ENCODE data around the gene PLXNA4. TPM values are rescaled to one million over a fixed set of nuclear protein-coding genes. Genes with fewer than 3 reads are reported as not detected.

PLXNA4 gene
- total and polyA plus RNA-seq, 10 donors: 0.15 to 14.7 (median 8.7) TPM

- Histone ChIP-seq H3K9me3 (no peaks in the 10 kb centered on the region), H3K27me3 (replicated peaks in 1 of 7) (no peaks in the 10 kb centered on the region), H3K27ac (peak overlapping the region in 1 of 8 donors; percentile 63), H3K36me3 (no peaks in the 10 kb centered on the region), H3K4me1 (peaks cover 0 to 4% (median 0%) of the 10 kb centered on the region in 6 donors), H3K4me3 (no peak overlapping the region)
- no peak for DNase-seq
- TF ChIP-seq, protein P1, sequence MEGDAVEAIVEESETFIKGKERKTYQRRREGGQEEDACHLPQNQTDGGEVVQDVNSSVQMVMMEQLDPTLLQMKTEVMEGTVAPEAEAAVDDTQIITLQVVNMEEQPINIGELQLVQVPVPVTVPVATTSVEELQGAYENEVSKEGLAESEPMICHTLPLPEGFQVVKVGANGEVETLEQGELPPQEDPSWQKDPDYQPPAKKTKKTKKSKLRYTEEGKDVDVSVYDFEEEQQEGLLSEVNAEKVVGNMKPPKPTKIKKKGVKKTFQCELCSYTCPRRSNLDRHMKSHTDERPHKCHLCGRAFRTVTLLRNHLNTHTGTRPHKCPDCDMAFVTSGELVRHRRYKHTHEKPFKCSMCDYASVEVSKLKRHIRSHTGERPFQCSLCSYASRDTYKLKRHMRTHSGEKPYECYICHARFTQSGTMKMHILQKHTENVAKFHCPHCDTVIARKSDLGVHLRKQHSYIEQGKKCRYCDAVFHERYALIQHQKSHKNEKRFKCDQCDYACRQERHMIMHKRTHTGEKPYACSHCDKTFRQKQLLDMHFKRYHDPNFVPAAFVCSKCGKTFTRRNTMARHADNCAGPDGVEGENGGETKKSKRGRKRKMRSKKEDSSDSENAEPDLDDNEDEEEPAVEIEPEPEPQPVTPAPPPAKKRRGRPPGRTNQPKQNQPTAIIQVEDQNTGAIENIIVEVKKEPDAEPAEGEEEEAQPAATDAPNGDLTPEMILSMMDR (IDR thresholded peaks at IDR 0.05 in 8 of 11, conservative IDR thresholded peaks at IDR 0.05 in 3 of 11): no peak
- TF ChIP-seq POLR2AphosphoS5 (IDR thresholded peaks at IDR 0.05): no peak
- TF ChIP-seq POLR2A (IDR thresholded peaks at IDR 0.05): no peak
- intact Hi-C loops (cut with DNase I; ENCODE audit: low total_unique reads): no loop called here
- 80 to 94% (median 87%) methylated on average over 5 of the region's 5 CpGs for WGBS, 5 donors
Observed at GRCh38 chr7:132239422-132239994, 336.8 kb downstream of the PLXNA4 start.

DNA sequence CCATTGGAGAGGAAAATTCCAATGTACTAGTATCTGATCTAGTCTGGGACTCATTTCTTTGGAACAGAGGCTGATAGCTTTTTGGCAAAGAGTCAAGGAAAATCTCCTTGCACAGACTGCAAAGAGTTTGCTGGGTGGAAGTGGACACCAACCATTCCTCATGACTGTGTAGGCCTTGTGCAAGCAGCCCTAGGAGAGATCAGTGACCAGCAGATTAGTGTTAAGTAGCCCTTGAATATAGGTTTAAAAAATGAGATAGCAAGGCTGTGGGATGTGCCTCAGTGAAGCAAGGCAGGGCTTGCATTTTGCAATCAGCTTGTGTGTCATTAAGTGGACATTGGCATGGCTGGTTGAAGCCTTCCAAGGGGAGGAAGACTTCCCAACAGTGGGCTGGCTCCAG lies 341.6 kb downstream of the PLXNA4 start:
- DNase-seq: peak; percentile 6
- Histone ChIP-seq H3K27ac (no peak overlapping the region), H3K27me3 (replicated peaks in 1 of 7) (no peaks in the 10 kb centered on the region), H3K4me1 (no peaks in the 10 kb centered on the region), H3K4me3 (no peak overlapping the region), H3K9me3 (no peaks in the 10 kb centered on the region), H3K36me3 (no peaks in the 10 kb centered on the region)
- no peak for TF ChIP-seq POLR2AphosphoS5 (IDR thresholded peaks at IDR 0.05)
- TF ChIP-seq, protein P1 (IDR thresholded peaks at IDR 0.05 in 8 of 11, conservative IDR thresholded peaks at IDR 0.05 in 3 of 11): no peak
- intact Hi-C loops (cut with DNase I; ENCODE audit: low total_unique reads): no loop called here

- Histone ChIP-seq H3K27ac (no peak overlapping the region), H3K27me3 (replicated peaks in 1 of 7) (no peaks in the 10 kb centered on the region), H3K9me3 (no peaks in the 10 kb centered on the region), H3K36me3 (peaks cover 0 to under 1% (median 0%) of the 10 kb centered on the region in 6 donors), H3K4me3 (no peak overlapping the region), H3K4me1 (no peaks in the 10 kb centered on the region)
- TF ChIP-seq POLR2A (IDR thresholded peaks at IDR 0.05) (no peak), POLR2AphosphoS5 (IDR thresholded peaks at IDR 0.05) (no peak)
- TF ChIP-seq, protein P1 (IDR thresholded peaks at IDR 0.05 in 8 of 11, conservative IDR thresholded peaks at IDR 0.05 in 3 of 11): no peak
- intact Hi-C loops (cut with DNase I; ENCODE audit: low total_unique reads): no loop called here
- DNase-seq: no peak
- WGBS, 5 donors: 68 to 83% (median 70%) methylated on average over 3 of the region's 3 CpGs
Observed at GRCh38 chr7:132232406-132232805, 343.9 kb downstream of the PLXNA4 start.

GRCh38 chr7:132230462-132230861 lies 345.8 kb downstream of the PLXNA4 start:
- Histone ChIP-seq H3K27ac (no peak overlapping the region), H3K36me3 (peaks cover 0 to 11% (median 0%) of the 10 kb centered on the region in 6 donors), H3K4me1 (no peaks in the 10 kb centered on the region), H3K27me3 (replicated peaks in 1 of 7) (no peaks in the 10 kb centered on the region), H3K9me3 (no peaks in the 10 kb centered on the region), H3K4me3 (no peak overlapping the region)
- WGBS, 5 donors: 83 to 92% (median 87%) methylated on average over 7 of the region's 7 CpGs
- TF ChIP-seq POLR2A (IDR thresholded peaks at IDR 0.05) (no peak), POLR2AphosphoS5 (IDR thresholded peaks at IDR 0.05) (no peak)
- TF ChIP-seq, protein P1 (IDR thresholded peaks at IDR 0.05 in 8 of 11, conservative IDR thresholded peaks at IDR 0.05 in 3 of 11): no peak
- intact Hi-C loops (cut with DNase I; ENCODE audit: low total_unique reads): no loop called here
- no peak for DNase-seq
